ENCODE measurements around the gene PDZRN3. TPM values are rescaled to one million over a fixed set of nuclear protein-coding genes. Genes with fewer than 3 reads are reported as not detected.

The PDZRN3 gene
- total RNA-seq, 2 donors from 2014 or later, result 14.2 to 26.4 TPM

GRCh38 chr3:73449774-73450173, 175.0 kb downstream of the PDZRN3 start:
- no peak for ATAC-seq
- no peak for DNase-seq
- intact Hi-C loops (cut with DNase I, micrococcal nuclease), result no loop called here

GRCh38 chr3:73448761-73449301, 175.9 kb downstream of the PDZRN3 start:
- ATAC-seq (no peak), DNase-seq (no peak)
- intact Hi-C loops (cut with DNase I, micrococcal nuclease), result no loop called here

GRCh38 chr3:73448041-73448440, 176.7 kb downstream of the PDZRN3 start:
- intact Hi-C loops (cut with DNase I, micrococcal nuclease), result no loop called here
- no peak for ATAC-seq
- no peak for DNase-seq

GRCh38 chr3:73447111-73447510, 177.6 kb downstream of the PDZRN3 start:
- intact Hi-C loops (cut with DNase I, micrococcal nuclease), result no loop called here

GRCh38 chr3:73446467-73447110, 178.2 kb downstream of the PDZRN3 start:
- DNase-seq (no peak), ATAC-seq (no peak)
- intact Hi-C loops (cut with DNase I, micrococcal nuclease), result no loop called here

More at GRCh38 chr3:73447111-73447510, 177.6 kb downstream of the PDZRN3 start:
- DNase-seq (no peak), ATAC-seq (no peak)

GRCh38 chr3:73442886-73443285, 181.9 kb downstream of the PDZRN3 start:
- DNase-seq, result no peak
- no peak for ATAC-seq
- intact Hi-C loops (cut with DNase I, micrococcal nuclease), result no loop called here

- DNase-seq (no peak), ATAC-seq (no peak)
- intact Hi-C loops (cut with DNase I, micrococcal nuclease), result no loop called here
These were observed 182.6 kb downstream of the PDZRN3 start for GRCh38 chr3:73442152-73442551.

- intact Hi-C loops (cut with DNase I, micrococcal nuclease), result loop anchor here in 1 of 2 donors (10.0 kb wide), 1 partner anchor 333 kb away; no protein-coding TSS in a partner anchor
- ATAC-seq, result no peak
These were observed 186.9 kb downstream of the PDZRN3 start for GRCh38 chr3:73437828-73438227.

GRCh38 chr3:73435055-73435454, 189.7 kb downstream of the PDZRN3 start:
- intact Hi-C loops (cut with DNase I, micrococcal nuclease), result loop anchor here in 1 of 2 donors (10.0 kb wide), 1 partner anchor 330 kb away; no protein-coding TSS in a partner anchor
- no peak for DNase-seq
- ATAC-seq, result peak; percentile 49

More at GRCh38 chr3:73437828-73438227, 186.9 kb downstream of the PDZRN3 start:
- no peak for DNase-seq

- DNase-seq (no peak), ATAC-seq (no peak)
- intact Hi-C loops (cut with DNase I, micrococcal nuclease), result loop anchor here in 1 of 2 donors (10.0 kb wide), 1 partner anchor 329 kb away; no protein-coding TSS in a partner anchor
These were observed 191.1 kb downstream of the PDZRN3 start for GRCh38 chr3:73433687-73434086.

GRCh38 chr3:73433079-73433478, 191.7 kb downstream of the PDZRN3 start:
- no peak for ATAC-seq
- intact Hi-C loops (cut with DNase I, micrococcal nuclease), result loop anchor here in 1 of 2 donors (10.0 kb wide), 1 partner anchor 328 kb away; no protein-coding TSS in a partner anchor
- no peak for DNase-seq

GRCh38 chr3:73432706-73433032, 192.1 kb downstream of the PDZRN3 start:
- ATAC-seq, result no peak
- intact Hi-C loops (cut with DNase I, micrococcal nuclease), result loop anchor here in 1 of 2 donors (10.0 kb wide), 1 partner anchor 328 kb away; no protein-coding TSS in a partner anchor
- no peak for DNase-seq

- intact Hi-C loops (cut with DNase I, micrococcal nuclease), result loop anchor here in 1 of 2 donors (10.0 kb wide), 1 partner anchor 327 kb away; no protein-coding TSS in a partner anchor
- no peak for ATAC-seq
These were observed 192.6 kb downstream of the PDZRN3 start for GRCh38 chr3:73432023-73432705.

GRCh38 chr3:73431183-73431900, 193.4 kb downstream of the PDZRN3 start:
- ATAC-seq (no peak), DNase-seq (no peak)
- intact Hi-C loops (cut with DNase I, micrococcal nuclease), result loop anchor here in 1 of 2 donors (10.0 kb wide), 1 partner anchor 327 kb away; no protein-coding TSS in a partner anchor

More at GRCh38 chr3:73432023-73432705, 192.6 kb downstream of the PDZRN3 start:
- peak in 1 of 2 donors; percentile 17 for DNase-seq

- no peak for DNase-seq
- intact Hi-C loops (cut with DNase I, micrococcal nuclease), result no loop called here
- ATAC-seq, result no peak
These were observed 197.6 kb downstream of the PDZRN3 start for GRCh38 chr3:73427048-73427706.

GRCh38 chr3:73426606-73427005, 198.1 kb downstream of the PDZRN3 start:
- DNase-seq, result no peak
- ATAC-seq, result no peak
- intact Hi-C loops (cut with DNase I, micrococcal nuclease), result no loop called here

- DNase-seq (no peak), ATAC-seq (no peak)
- intact Hi-C loops (cut with DNase I, micrococcal nuclease), result no loop called here
These were observed 201.6 kb downstream of the PDZRN3 start for GRCh38 chr3:73423116-73423515.

- DNase-seq, result no peak
- intact Hi-C loops (cut with DNase I, micrococcal nuclease), result no loop called here
- no peak for ATAC-seq
These were observed 202.2 kb downstream of the PDZRN3 start for GRCh38 chr3:73422571-73422970.

GRCh38 chr3:73419942-73420341, 204.8 kb downstream of the PDZRN3 start:
- intact Hi-C loops (cut with DNase I, micrococcal nuclease), result no loop called here
- no peak for DNase-seq
- ATAC-seq, result no peak
